HUES6 (cell line): Measurements from ENCODE around the gene DHRS2.

Experiments
- H3K27ac ChIP-seq: 2 replicates; pipeline ENCODE4 v1.7.0; 2013; ENCODE audit warnings: low read depth, mild to moderate bottlenecking, low read length, inconsistent platforms
- H3K27me3 ChIP-seq: 2 replicates; pipeline ENCODE4 v1.6.1; 2013; ENCODE audit warnings: low read length; ENCODE audit not compliant: control insufficient read depth, insufficient read depth
- H3K36me3 ChIP-seq: 2 replicates; pipeline ENCODE4 v1.6.1; 2013; ENCODE audit warnings: low read length; ENCODE audit not compliant: control insufficient read depth, insufficient read depth
- H3K4me1 ChIP-seq: 2 replicates; pipeline ENCODE4 v1.6.1; 2013; ENCODE audit warnings: low read length; ENCODE audit not compliant: control insufficient read depth, insufficient read depth
- H3K4me3 ChIP-seq: 2 replicates; pipeline ENCODE4 v1.5.1; 2013; ENCODE audit warnings: low read depth, low read length
- H3K9ac ChIP-seq: one replicate; pipeline ENCODE4 v1.6.1; 2013; ENCODE audit warnings: mild to moderate bottlenecking, low read length
- H3K9me3 ChIP-seq: 2 replicates; pipeline ENCODE4 v1.6.1; 2013; ENCODE audit warnings: low read depth, low read length; ENCODE audit not compliant: control insufficient read depth, insufficient read depth

Gene DHRS2

GRCh38 chr14:23612802-23613201, 23.4 kb upstream of the DHRS2 start:
- Histone ChIP-seq H3K4me3 (no peak overlapping the region), H3K4me1 (no peaks in the 10 kb centered on the region), H3K27ac (no peak overlapping the region), H3K9ac (no peak overlapping the region), H3K9me3 (peaks cover 9% of the 10 kb centered on the region), H3K36me3 (no peaks in the 10 kb centered on the region), H3K27me3 (peaks cover 4% of the 10 kb centered on the region; the same call in 1 of the 2 replicates)

GRCh38 chr14:23613242-23614070, 22.7 kb upstream of the DHRS2 start:
- H3K27me3 ChIP-seq: peaks cover 7% of the 10 kb centered on the region; the same call in 1 of the 2 replicates
- H3K36me3 ChIP-seq: no peaks in the 10 kb centered on the region
- no peak overlapping the region for H3K4me3 ChIP-seq
- no peak overlapping the region for H3K9ac ChIP-seq
- H3K4me1 ChIP-seq: no peaks in the 10 kb centered on the region
- H3K9me3 ChIP-seq: peaks cover 9% of the 10 kb centered on the region
- H3K27ac ChIP-seq: no peak overlapping the region

- Histone ChIP-seq H3K9ac (no peak overlapping the region), H3K4me3 (no peak overlapping the region), H3K27me3 (peaks cover 12% of the 10 kb centered on the region; the same call in 1 of the 2 replicates), H3K4me1 (no peaks in the 10 kb centered on the region), H3K36me3 (no peaks in the 10 kb centered on the region), H3K9me3 (peaks cover 8% of the 10 kb centered on the region), H3K27ac (no peak overlapping the region)
Measured at GRCh38 chr14:23614395-23614828, 21.8 kb upstream of the DHRS2 start.

- Histone ChIP-seq H3K27me3 (peaks cover 12% of the 10 kb centered on the region; the same call in 1 of the 2 replicates), H3K4me1 (no peaks in the 10 kb centered on the region), H3K4me3 (no peak overlapping the region)
Measured at GRCh38 chr14:23615856-23616255, 20.3 kb upstream of the DHRS2 start.

GRCh38 chr14:23617539-23617938, 18.6 kb upstream of the DHRS2 start:
- Histone ChIP-seq H3K27ac (no peak overlapping the region), H3K27me3 (peaks cover 20% of the 10 kb centered on the region; the same call in 1 of the 2 replicates), H3K4me3 (no peak overlapping the region), H3K9ac (no peak overlapping the region), H3K4me1 (no peaks in the 10 kb centered on the region), H3K9me3 (peaks cover 10% of the 10 kb centered on the region), H3K36me3 (no peaks in the 10 kb centered on the region)

More at GRCh38 chr14:23615856-23616255, 20.3 kb upstream of the DHRS2 start:
- no peaks in the 10 kb centered on the region for H3K36me3 ChIP-seq
- no peak overlapping the region for H3K27ac ChIP-seq
- H3K9me3 ChIP-seq: no peaks in the 10 kb centered on the region
- H3K9ac ChIP-seq: no peak overlapping the region

- H3K36me3 ChIP-seq: no peaks in the 10 kb centered on the region
- no peaks in the 10 kb centered on the region for H3K4me1 ChIP-seq
- no peak overlapping the region for H3K27ac ChIP-seq
- peaks cover 20% of the 10 kb centered on the region; the same call in 1 of the 2 replicates for H3K27me3 ChIP-seq
- H3K9me3 ChIP-seq: peaks cover 19% of the 10 kb centered on the region
- no peak overlapping the region for H3K4me3 ChIP-seq
- no peak overlapping the region for H3K9ac ChIP-seq
Measured at GRCh38 chr14:23618415-23618988, 17.7 kb upstream of the DHRS2 start.

GRCh38 chr14:23620177-23620702, 15.9 kb upstream of the DHRS2 start:
- Histone ChIP-seq H3K27ac (no peak overlapping the region), H3K27me3 (peaks cover 17% of the 10 kb centered on the region; the same call in 1 of the 2 replicates), H3K9ac (no peak overlapping the region), H3K9me3 (peaks cover 36% of the 10 kb centered on the region), H3K4me1 (no peaks in the 10 kb centered on the region), H3K36me3 (no peaks in the 10 kb centered on the region), H3K4me3 (no peak overlapping the region)

GRCh38 chr14:23621204-23621931, 14.8 kb upstream of the DHRS2 start:
- no peak overlapping the region for H3K9ac ChIP-seq
- peaks cover 17% of the 10 kb centered on the region; the same call in 1 of the 2 replicates for H3K27me3 ChIP-seq
- H3K4me1 ChIP-seq: no peaks in the 10 kb centered on the region
- H3K27ac ChIP-seq: no peak overlapping the region
- H3K4me3 ChIP-seq: no peak overlapping the region
- no peaks in the 10 kb centered on the region for H3K36me3 ChIP-seq
- H3K9me3 ChIP-seq: peaks cover 46% of the 10 kb centered on the region

- Histone ChIP-seq H3K27ac (no peak overlapping the region), H3K9me3 (peaks cover 53% of the 10 kb centered on the region), H3K27me3 (peaks cover 17% of the 10 kb centered on the region; the same call in 1 of the 2 replicates), H3K9ac (no peak overlapping the region), H3K36me3 (no peaks in the 10 kb centered on the region), H3K4me1 (no peaks in the 10 kb centered on the region), H3K4me3 (no peak overlapping the region)
Measured at GRCh38 chr14:23621932-23622730, 14.0 kb upstream of the DHRS2 start.

- Histone ChIP-seq H3K4me3 (no peak overlapping the region), H3K36me3 (no peaks in the 10 kb centered on the region), H3K9me3 (peaks cover 58% of the 10 kb centered on the region), H3K27ac (no peak overlapping the region), H3K9ac (no peak overlapping the region), H3K27me3 (peaks cover 17% of the 10 kb centered on the region; the same call in 1 of the 2 replicates), H3K4me1 (no peaks in the 10 kb centered on the region)
Measured at GRCh38 chr14:23622990-23623389, 13.2 kb upstream of the DHRS2 start.
